HepG2 (cell line): ENCODE data around the gene COQ9. TPM values are rescaled to one million over a fixed set of nuclear protein-coding genes. Genes with fewer than 3 reads are reported as not detected.

Experiments used
- CENPX ChIP-seq: sonication (generic); formaldehyde crosslinking; IDR thresholded peaks from 2 replicates; pipeline ENCODE4 v1.9.0; 2021; ENCODE audit warnings: mild to moderate bottlenecking, missing genetic modification reagents, moderate library complexity
- EP300 ChIP-seq, 3 experiments: sonication (generic) in 1 of 3; formaldehyde crosslinking in 1 of 3; IDR thresholded peaks; 2 replicates each; pipeline versions ENCODE4 v1.5.1 to v1.6.1; 2011 to 2020; ENCODE audit warnings: low read depth in 2 of 3, low read length in 2 of 3, borderline replicate concordance in 1 of 3, improper control_type of control experiment in 1 of 3, mild to moderate bottlenecking in 1 of 3, missing genetic modification reagents in 1 of 3, moderate library complexity in 1 of 3
- ETS1 ChIP-seq: sonication (generic); formaldehyde crosslinking; IDR thresholded peaks from 2 replicates; pipeline ENCODE4 v1.4.0; 2020; ENCODE audit warnings: missing genetic modification reagents
- KDM5B ChIP-seq: sonication (generic); formaldehyde crosslinking; IDR thresholded peaks from 2 replicates; pipeline ENCODE4 v1.4.0; 2020; ENCODE audit warnings: missing genetic modification reagents, mild to moderate bottlenecking, borderline replicate concordance
- KLF16 ChIP-seq, 2 experiments: sonication (generic) in 1 of 2; formaldehyde crosslinking in 1 of 2; IDR thresholded peaks; 2 replicates each; pipeline versions ENCODE4 v1.6.1 to v1.8.0; 2016 to 2023; ENCODE audit warnings: missing genetic modification reagents in 2 of 2, missing compliant biosample characterization in 1 of 2
- MIER2 ChIP-seq: IDR thresholded peaks from 2 replicates; pipeline ENCODE4 v1.6.1; 2016; ENCODE audit warnings: missing biosample characterization, missing genetic modification reagents
- NCOA5 ChIP-seq: sonication (generic); formaldehyde crosslinking; IDR thresholded peaks from 2 replicates; pipeline ENCODE4 v1.4.0; 2020; ENCODE audit warnings: missing genetic modification reagents
- NFE2 ChIP-seq: sonication (generic); formaldehyde crosslinking; IDR thresholded peaks from 2 replicates; pipeline ENCODE4 v1.4.0; 2020; ENCODE audit warnings: missing genetic modification reagents
- NFE2L1 ChIP-seq: sonication (generic); formaldehyde crosslinking; IDR thresholded peaks from 2 replicates; pipeline ENCODE4 v1.4.0; 2020; ENCODE audit warnings: missing genetic modification reagents, mild to moderate bottlenecking, borderline replicate concordance
- PHF5A ChIP-seq: IDR thresholded peaks from one replicate; pipeline ENCODE4 v1.6.1; 2018; ENCODE audit warnings: low read depth, missing genetic modification reagents; ENCODE audit not compliant: unreplicated experiment
- WIZ ChIP-seq: sonication (generic); formaldehyde crosslinking; IDR thresholded peaks from 2 replicates; pipeline ENCODE4 v1.5.1; 2020; ENCODE audit warnings: mild to moderate bottlenecking, missing genetic modification reagents
- ZKSCAN1 ChIP-seq: fragments of 150-350 bp; IDR thresholded peaks from 2 replicates; pipeline ENCODE4 v1.6.1; 2014; ENCODE audit warnings: low read length
- ZMYM2 ChIP-seq: sonication (generic); formaldehyde crosslinking; IDR thresholded peaks from 2 replicates; pipeline ENCODE4 v1.8.0; 2022; ENCODE audit warnings: mild to moderate bottlenecking, missing genetic modification reagents
- ZNF235 ChIP-seq: sonication (generic); formaldehyde crosslinking; IDR thresholded peaks from 2 replicates; pipeline ENCODE4 v1.8.1; 2023; ENCODE audit warnings: mild to moderate bottlenecking, missing genetic modification reagents, borderline replicate concordance
- ZNF383 ChIP-seq: sonication (generic); formaldehyde crosslinking; IDR thresholded peaks from 2 replicates; pipeline ENCODE4 v1.4.0; 2020; ENCODE audit warnings: missing genetic modification reagents, mild to moderate bottlenecking, borderline replicate concordance
- ZNF607 ChIP-seq: sonication (generic); formaldehyde crosslinking; IDR thresholded peaks from 2 replicates; pipeline ENCODE4 v1.5.1; 2020; ENCODE audit warnings: missing genetic modification reagents, mild to moderate bottlenecking, borderline replicate concordance
- ZNF629 ChIP-seq: sonication (generic); formaldehyde crosslinking; conservative IDR thresholded peaks from 2 replicates; pipeline ENCODE4 v1.5.0; 2020; ENCODE audit warnings: missing genetic modification reagents
- polyA plus RNA-seq, 8 experiments: library from polyadenylated mRNA; depleted of rRNA in 3 of 8; stranded (reverse) in 7 of 8; unstranded in 1 of 8; fragments of >200 nt; fragmentation: Illumina TruSeq in 4 of 8; extraction: Trizol in 4 of 8; gene quantifications; 2 replicates each; pipeline versions ENCODE4 v1.2.1 to v1.2.3, GENCODE V29; 2011 to 2016; ENCODE audit warnings: low read depth in 4 of 8, missing spikeins in 1 of 8, mixed read lengths in 1 of 8; ENCODE audit not compliant: insufficient read depth in 1 of 8
- total RNA-seq, 5 experiments: library from RNA; depleted of rRNA; stranded (reverse); fragments of >200 nt; fragmentation: Illumina TruSeq; extraction: Trizol; gene quantifications; 2 replicates each; pipeline ENCODE4 v1.2.3, GENCODE V29; 2016; ENCODE audit warnings: low read depth in 1 of 5

Gene COQ9
- total and polyA plus RNA-seq, 2 of the 13 experiments (the other 11 are each of a cell fraction or from before 2014, with no cell fraction given), result 57.5 to 108 TPM

GRCh38 chr16:57462209-57462977 is 15.1 kb downstream of the COQ9 start, which contains the start of gene POLR2C (continued):
- TF ChIP-seq NCOA5, result no peak
- peak; percentile 48; the same call in 1 of the 2 replicates for TF ChIP-seq ZKSCAN1
- no peak for TF ChIP-seq NFE2 (CRISPR knock-in tag)
- no peak for TF ChIP-seq ZMYM2 (CRISPR knock-in tag)
- peak; percentile 29; the same call in 1 of the 2 replicates for TF ChIP-seq ZNF629 (CRISPR knock-in tag)
- 0 out of 2 replicates have a peak, but pooled peaks have one; percentile 73 for TF ChIP-seq NFE2L1 (CRISPR knock-in tag)
- TF ChIP-seq ZNF607 (CRISPR knock-in tag), result peak; percentile 93
- no peak for TF ChIP-seq ZNF235 (CRISPR knock-in tag)
- peak; percentile 79; the same call in 1 of the 2 replicates for TF ChIP-seq MIER2 (CRISPR knock-in tag)
- TF ChIP-seq EP300 (IDR thresholded peaks at IDR 0.05; ENCODE audit: low read depth in 2 of 2, low read length in 2 of 2), result 0 out of 4 replicates have a peak, but pooled peaks of 1 of the 2 experiments have one; percentile 34
- peak; percentile 57; the same call in 1 of the 2 replicates for TF ChIP-seq EP300 (CRISPR knock-in tag; IDR thresholded peaks at IDR 0.05; ENCODE audit: borderline replicate concordance)
- TF ChIP-seq CENPX (CRISPR knock-in tag), result no peak
- 0 out of 2 replicates have a peak, but pooled peaks have one; percentile 77 for TF ChIP-seq ETS1 (CRISPR knock-in tag)
- TF ChIP-seq WIZ, result 0 out of 2 replicates have a peak, but pooled peaks have one; percentile 60
- peak; percentile 92 for TF ChIP-seq PHF5A (CRISPR knock-in tag)
- TF ChIP-seq KDM5B (CRISPR knock-in tag), result peak; percentile 94
- peak in 1 of 2 experiments; percentile 97; a peak in 2 of 4 replicates for TF ChIP-seq KLF16 (CRISPR knock-in tag; IDR thresholded peaks at IDR 0.05)
- no peak for TF ChIP-seq ZNF383 (CRISPR knock-in tag)
